Lung (tissue), 12 donors: ENCODE data around the gene ARPIN. TPM values are rescaled to one million over a fixed set of nuclear protein-coding genes. Genes with fewer than 3 reads are reported as not detected.
A peak's percentile ranks its signal among the peaks of the same experiment; 100 is the strongest.

Experiments used
- ATAC-seq: fragments of 200-7000 bp; cut with Tn5 transposase; one replicate; pipeline ENCODE4 v1.9.1; 2020; ENCODE audit warnings: moderate number of reproducible peaks; ENCODE audit not compliant: insufficient read depth, low FRiP score
- DNase-seq, 3 donors: peaks; one replicate each; pipeline ENCODE4 v3.0.0-alpha.2; 2013 to 2017
- H3K27ac ChIP-seq, 2 donors: one replicate each; pipeline ENCODE4 v1.5.1; 2013; ENCODE audit warnings: mild to moderate bottlenecking in 2 of 2, moderate library complexity in 2 of 2, control low read depth in 1 of 2, inconsistent platforms in 1 of 2, low read depth in 1 of 2, low read length in 1 of 2
- H3K27me3 ChIP-seq, 3 donors: one replicate each; pipeline ENCODE4 v1.5.1; 2013; ENCODE audit warnings: low read length in 2 of 3; ENCODE audit not compliant: control insufficient read depth in 3 of 3, insufficient read depth in 3 of 3
- H3K36me3 ChIP-seq, 4 donors: one replicate each; pipeline ENCODE4 v1.5.1; 2013; ENCODE audit warnings: low read length in 4 of 4, mild to moderate bottlenecking in 1 of 4, moderate library complexity in 1 of 4; ENCODE audit not compliant: control insufficient read depth in 4 of 4, insufficient read depth in 4 of 4
- H3K4me1 ChIP-seq, 5 donors: one replicate each; pipeline ENCODE4 v1.5.1; 2013; ENCODE audit warnings: low read length in 5 of 5, mild to moderate bottlenecking in 2 of 5, moderate library complexity in 1 of 5; ENCODE audit not compliant: control insufficient read depth in 5 of 5, insufficient read depth in 5 of 5
- H3K4me3 ChIP-seq: one replicate; pipeline ENCODE4 v1.5.1; 2013; ENCODE audit warnings: mild to moderate bottlenecking, control low read depth, moderate library complexity
- H3K9ac ChIP-seq, 2 donors: one replicate each; pipeline ENCODE4 v1.5.1; 2013; ENCODE audit warnings: low read length in 2 of 2, control low read depth in 1 of 2; ENCODE audit not compliant: insufficient read depth in 1 of 2
- H3K9me3 ChIP-seq, 4 donors: one replicate each; pipeline ENCODE4 v1.5.1; 2013; ENCODE audit warnings: low read length in 3 of 4, mild to moderate bottlenecking in 1 of 4, moderate library complexity in 1 of 4; ENCODE audit not compliant: control insufficient read depth in 4 of 4, insufficient read depth in 3 of 4
- CTCF ChIP-seq: IDR thresholded peaks from 2 replicates; pipeline ENCODE4 v1.5.1; 2012; ENCODE audit warnings: mild to moderate bottlenecking; ENCODE audit errors: control extremely low read depth, extremely low read depth
- WGBS, 2 donors: extraction: QIAGEN DNeasy Blood & Tissue Kit; methylation state at CpG; one replicate each; pipeline ENCODE4 v1.1.7; 2013; 5-methylcytosine and 5-hydroxymethylcytosine counted together
- polyA plus RNA-seq, 2 donors: library from polyadenylated mRNA; stranded (reverse); fragments of 200-250 nt; gene quantifications; one replicate each; pipeline ENCODE4 v1.2.1, GENCODE V29; 2013
- total RNA-seq, 2 donors: library from RNA; depleted of rRNA in 1 of 2; stranded (reverse); fragments of >200 nt in 1 of 2; gene quantifications; one replicate each; pipeline ENCODE4 v1.2.1, GENCODE V29; 2014 to 2021
- donor health status: control.
- donor health status: control.
- donor health status: Bipolar disorder and iron deficiency.
- donor health status: healthy.
- donor health status: DM: yes; HTN: yes; CAD: no.

Gene ARPIN
- total and polyA plus RNA-seq, 4 donors = 9.0 to 28.5 (median 18.7) TPM

GRCh38 chr15:89910891-89911626, 1.7 kb downstream of the ARPIN start:
- H3K9me3 ChIP-seq = no peaks in the 10 kb centered on the region
- WGBS, 2 donors = 49 to 73% methylated on average over 6 of the region's 6 CpGs
- no peak for DNase-seq
- H3K27me3 ChIP-seq = no peaks in the 10 kb centered on the region
- H3K4me3 ChIP-seq = no peak overlapping the region
- peaks cover 0 to 12% (median 0%) of the 10 kb centered on the region in 5 donors for H3K4me1 ChIP-seq
- TF ChIP-seq CTCF = no peak
- peak; percentile 34 for ATAC-seq
- peak overlapping the region in 1 of 2 donors; percentile 61 for H3K9ac ChIP-seq
- peak overlapping the region in 1 of 2 donors; percentile 56 for H3K27ac ChIP-seq
- peaks cover 0 to 18% (median 13%) of the 10 kb centered on the region in 4 donors for H3K36me3 ChIP-seq

- H3K9me3 ChIP-seq = no peaks in the 10 kb centered on the region
- ATAC-seq = no peak
Measured at GRCh38 chr15:89909611-89910010, 3.1 kb downstream of the ARPIN start.

GRCh38 chr15:89908226-89908625, 4.5 kb downstream of the ARPIN start:
- no peak for TF ChIP-seq CTCF
- Histone ChIP-seq H3K27ac (no peak overlapping the region), H3K9ac (no peak overlapping the region), H3K27me3 (no peaks in the 10 kb centered on the region), H3K9me3 (no peaks in the 10 kb centered on the region), H3K4me1 (peaks cover 0 to 10% (median 0%) of the 10 kb centered on the region in 5 donors), H3K4me3 (no peak overlapping the region), H3K36me3 (peaks cover 6 to 30% (median 20%) of the 10 kb centered on the region in 4 donors)
- 95% methylated on average over 16 of the region's 16 CpGs for WGBS, 2 donors
- ATAC-seq = no peak
- DNase-seq = no peak

More at GRCh38 chr15:89909611-89910010, 3.1 kb downstream of the ARPIN start:
- WGBS, 2 donors = 45 to 90% methylated on average over 1 to 2 of the region's 2 CpGs
- no peak overlapping the region for H3K4me3 ChIP-seq
- H3K27ac ChIP-seq = no peak overlapping the region
- no peaks in the 10 kb centered on the region for H3K27me3 ChIP-seq
- no peak overlapping the region for H3K9ac ChIP-seq
- no peak for TF ChIP-seq CTCF
- peaks cover 0 to 12% (median 0%) of the 10 kb centered on the region in 5 donors for H3K4me1 ChIP-seq
- DNase-seq = no peak
- H3K36me3 ChIP-seq = peaks cover 0 to 20% (median 17%) of the 10 kb centered on the region in 4 donors
